Adrenal gland (tissue), 5 donors: Measurements from ENCODE around the gene SLC34A3.

ENCODE experiments used
- CTCF ChIP-seq, 6 experiments: fragments of 450-650 bp in 4 of 6; fragments of 200-600 bp in 2 of 6; sonication (generic) in 1 of 6; IDR thresholded peaks; 1 replicate in 5 of 6; 2 replicates in 1 of 6; pipeline versions ENCODE4 v1.5.1 to v1.8.0; 2016 to 2021; ENCODE audit warnings: antibody characterized with exemption in 6 of 6, mild to moderate bottlenecking in 2 of 6, moderate library complexity in 1 of 6
- POLR2A ChIP-seq, 2 donors: fragments of 450-650 bp; IDR thresholded peaks; one replicate each; pipeline ENCODE4 v1.6.1; 2017; ENCODE audit warnings: antibody characterized with exemption in 2 of 2, mild to moderate bottlenecking in 2 of 2, moderate library complexity in 1 of 2
- donor health status: DM: no; HTN: no; CAD: no.

- TF ChIP-seq CTCF (IDR thresholded peaks at IDR 0.05) = no peak
- TF ChIP-seq POLR2A (IDR thresholded peaks at IDR 0.05) = no peak
These were observed 24.9 kb downstream of the SLC34A3 start for GRCh38 chr9:137255448-137256114.
